Measurements from ENCODE around the gene FOXE3.

DNA sequence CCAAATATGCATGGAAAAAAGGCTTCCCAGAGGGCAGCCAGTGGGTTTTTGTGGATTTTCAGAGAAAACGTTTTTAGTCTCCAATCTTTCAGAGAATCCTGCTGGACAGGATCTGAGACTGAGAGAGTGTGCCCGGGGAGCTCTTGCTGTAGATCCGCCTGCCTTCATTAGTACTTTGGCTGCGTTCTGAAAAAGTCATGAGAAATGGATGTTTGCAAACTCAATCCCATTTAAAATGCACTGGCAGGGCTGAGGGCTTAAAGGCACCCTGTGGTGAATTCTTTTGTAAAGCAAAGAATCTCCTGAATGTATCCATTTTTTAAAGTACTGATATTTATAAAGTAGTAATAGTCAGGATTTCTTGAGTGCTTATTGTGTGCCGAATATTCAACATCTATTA lies 44.0 kb downstream of the FOXE3 start:
- TF ChIP-seq HDGF (IDR thresholded peaks at IDR 0.05) (no peak), TEAD4 (IDR thresholded peaks at IDR 0.05; ENCODE audit: low read length) (no peak), TEAD4 (CRISPR knock-in tag; IDR thresholded peaks at IDR 0.05; ENCODE audit: borderline replicate concordance) (no peak)

Data from K562 (cell line).